ENCODE data around the gene SHB.

The SHB gene

DNA sequence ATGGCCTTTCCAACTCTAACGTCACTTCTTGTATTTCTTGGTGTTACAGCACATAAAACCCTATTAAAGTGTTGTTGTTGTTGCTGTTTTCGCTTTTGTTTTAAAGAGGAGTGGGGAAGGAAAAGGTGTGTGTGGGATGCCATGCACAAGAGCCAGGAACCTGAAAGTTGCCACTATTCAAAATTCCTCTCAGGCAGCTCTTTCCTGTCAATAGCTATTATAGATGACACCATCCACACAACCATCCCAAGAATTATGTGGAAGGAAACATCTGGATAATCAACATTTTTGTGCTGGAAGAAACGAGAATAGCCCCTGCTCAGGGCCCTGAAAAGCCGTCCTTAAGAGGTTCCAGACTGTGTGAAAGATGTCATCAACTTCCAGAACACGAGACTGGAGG is 79.3 kb downstream of the SHB start:
- DNase-seq (ENCODE audit: low read depth, low spot score): no peak

DNA sequence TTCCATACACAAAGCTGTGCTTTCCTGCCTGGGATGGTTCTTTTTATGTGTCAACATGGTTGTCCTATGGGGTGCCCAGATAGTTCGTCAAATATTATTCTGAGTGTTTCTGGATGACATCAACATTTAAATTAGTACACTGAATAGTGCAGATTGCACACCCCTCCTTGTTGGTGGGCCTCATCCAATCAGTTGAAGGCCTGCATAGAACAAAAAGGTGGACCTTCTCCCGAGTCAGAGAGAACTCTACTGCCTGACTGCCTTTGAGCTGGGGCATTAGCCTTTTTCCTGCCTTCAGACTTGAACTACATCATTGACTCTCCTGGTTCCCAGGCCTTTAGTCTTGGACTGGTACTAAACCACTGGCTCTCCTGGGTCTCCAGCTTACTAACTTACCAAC is 80.4 kb downstream of the SHB start:
- no peak for DNase-seq (ENCODE audit: low read depth, low spot score)

- DNase-seq (ENCODE audit: low read depth, low spot score): no peak
Observed at GRCh38 chr9:37988041-37988440, 81.0 kb downstream of the SHB start.

DNA sequence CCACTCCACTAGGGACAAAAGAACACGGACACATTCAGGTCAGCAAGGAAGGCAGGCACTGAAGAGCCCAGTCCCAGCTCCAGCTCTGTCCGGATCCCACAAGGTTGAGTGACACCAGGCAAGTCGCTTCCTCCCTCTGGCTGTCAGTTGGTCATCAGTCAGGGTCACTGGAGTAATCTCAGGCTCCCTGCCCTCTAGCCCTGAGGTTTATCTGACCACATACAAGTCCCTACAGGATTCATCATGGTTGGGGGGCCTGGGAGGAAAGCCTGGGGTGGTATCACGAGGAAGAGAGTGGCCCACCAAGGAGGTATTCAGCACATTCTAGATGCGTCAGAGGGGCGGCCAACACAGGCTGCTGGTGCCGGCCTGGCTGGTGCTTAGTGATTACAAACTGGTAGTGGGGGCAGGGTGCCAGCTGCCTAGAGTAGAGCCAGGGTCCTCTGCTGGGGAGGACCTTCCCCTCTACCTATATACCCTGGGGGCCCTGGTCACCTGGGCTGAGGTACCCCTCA is 81.5 kb downstream of the SHB start:
- no peak for DNase-seq (ENCODE audit: low read depth, low spot score)

GRCh38 chr9:37986771-37987258 is 82.2 kb downstream of the SHB start:
- DNase-seq (ENCODE audit: low read depth, low spot score): no peak

DNA sequence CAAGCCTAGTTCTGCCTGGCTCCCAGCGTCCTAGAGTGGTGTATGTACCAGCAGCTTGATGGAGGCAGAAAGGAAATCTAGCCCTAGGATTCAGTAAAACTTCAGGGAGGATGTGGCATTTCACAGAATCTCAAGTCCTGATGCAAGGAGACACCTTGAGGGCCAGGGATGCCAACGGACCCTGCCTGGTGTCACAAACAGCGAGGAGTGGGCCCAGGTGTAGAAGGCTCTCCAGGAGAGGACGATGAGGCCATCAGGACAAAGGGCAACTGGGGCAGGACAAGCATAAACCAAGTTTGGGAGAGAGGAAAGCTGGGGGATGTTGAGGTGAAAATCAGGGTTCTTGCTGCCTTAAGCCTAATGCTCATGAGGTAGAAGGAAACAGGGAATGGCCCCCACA is 83.0 kb downstream of the SHB start:
- DNase-seq (ENCODE audit: low read depth, low spot score): no peak

DNA sequence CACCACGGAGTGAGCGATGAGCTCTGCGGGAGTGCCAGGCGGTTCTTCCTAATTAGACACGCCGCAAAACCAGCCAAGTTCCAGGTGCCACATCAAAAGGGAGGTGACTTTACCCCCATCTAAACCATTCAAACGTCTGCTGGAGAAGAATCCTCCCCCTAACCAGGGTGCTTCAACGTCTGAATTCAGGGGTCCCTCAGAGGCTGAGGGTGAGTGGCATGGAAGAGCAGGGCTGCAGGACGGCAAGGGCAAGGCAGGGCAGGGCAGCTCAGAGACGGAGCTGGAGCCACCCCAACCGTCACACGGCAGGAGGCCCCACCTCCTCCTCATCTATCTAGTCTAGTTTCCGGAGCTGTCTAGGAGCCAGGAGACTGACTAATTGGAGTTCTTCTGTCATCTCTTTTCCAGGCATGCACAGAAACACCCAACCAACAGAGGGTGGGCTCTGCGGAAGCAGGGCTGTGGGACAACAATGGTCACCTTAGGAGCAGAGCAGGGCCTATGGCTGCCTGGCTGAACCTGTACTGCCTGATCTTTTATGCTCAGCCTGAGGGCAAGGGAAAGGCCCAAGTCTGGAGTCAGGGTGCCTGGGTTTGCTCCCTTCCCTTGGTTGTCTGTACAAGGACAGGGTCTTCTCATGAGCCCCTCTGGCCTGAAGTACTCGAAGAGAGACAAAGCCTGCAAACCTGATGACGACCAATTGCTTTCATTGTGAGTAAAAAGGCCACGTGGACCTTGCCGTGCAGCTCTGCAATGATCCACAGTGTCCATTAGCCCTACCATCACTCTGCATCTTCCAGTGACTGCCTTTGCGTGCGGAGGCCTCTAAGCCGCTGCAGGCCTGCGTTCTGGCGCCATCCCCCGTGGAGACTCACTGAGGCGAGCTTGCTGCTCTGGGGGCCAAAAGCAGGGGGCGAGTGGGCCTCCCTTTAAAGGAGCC is 84.1 kb downstream of the SHB start:
- DNase-seq (ENCODE audit: low read depth, low spot score): no peak

DNA sequence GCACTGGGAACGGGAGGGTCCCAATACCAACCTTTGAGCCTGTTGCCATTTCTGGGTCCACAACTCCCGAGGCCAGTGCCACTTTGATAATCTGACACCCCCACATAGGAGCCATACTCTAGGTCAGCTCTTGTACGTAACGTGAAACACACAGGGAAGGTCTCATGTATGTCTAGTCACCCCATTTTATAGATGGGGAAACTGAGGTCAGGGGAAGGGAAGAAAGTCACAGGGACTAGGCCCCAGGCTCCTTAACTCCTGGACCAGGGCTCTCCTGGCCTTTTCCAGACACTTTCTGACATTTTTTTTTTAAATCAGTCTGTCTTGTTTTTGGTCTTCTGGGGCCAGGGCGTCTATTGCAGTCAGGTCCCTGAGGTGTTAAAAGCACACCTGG is 84.8 kb downstream of the SHB start:
- no peak for DNase-seq (ENCODE audit: low read depth, low spot score)

DNA sequence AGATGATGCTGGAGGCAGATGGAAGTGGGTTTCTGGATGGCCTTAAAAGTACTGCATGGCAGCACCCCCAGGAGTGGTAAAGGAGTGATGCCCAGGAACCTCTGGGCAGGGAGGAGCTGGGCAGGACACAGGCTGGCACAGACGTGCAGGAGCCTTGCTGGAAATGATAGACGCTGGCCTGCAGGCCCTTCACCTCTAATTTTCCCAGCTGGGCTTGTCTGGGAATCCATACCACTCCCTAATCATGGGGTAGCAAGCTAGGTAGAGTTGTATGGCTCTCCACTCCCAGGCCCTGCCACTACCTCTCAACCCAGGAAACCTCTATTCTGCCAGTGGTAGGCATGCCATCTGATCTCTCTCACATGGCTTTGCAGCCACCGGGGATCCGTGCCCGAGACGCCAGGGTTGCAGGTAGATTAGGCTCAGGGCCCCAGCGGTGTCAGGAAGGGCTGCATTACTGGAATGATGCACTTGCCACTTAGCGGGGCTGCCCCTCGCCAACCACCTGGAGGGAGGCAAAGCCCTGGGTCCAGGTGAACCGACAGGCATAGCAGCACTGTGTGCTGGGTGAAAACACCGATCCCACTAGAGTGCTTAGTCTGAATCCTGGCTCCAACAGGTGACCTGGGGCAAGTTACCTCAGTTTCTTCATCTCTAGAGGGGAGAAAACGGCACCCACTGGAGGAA is 85.5 kb downstream of the SHB start:
- DNase-seq (ENCODE audit: low read depth, low spot score): no peak

DNA sequence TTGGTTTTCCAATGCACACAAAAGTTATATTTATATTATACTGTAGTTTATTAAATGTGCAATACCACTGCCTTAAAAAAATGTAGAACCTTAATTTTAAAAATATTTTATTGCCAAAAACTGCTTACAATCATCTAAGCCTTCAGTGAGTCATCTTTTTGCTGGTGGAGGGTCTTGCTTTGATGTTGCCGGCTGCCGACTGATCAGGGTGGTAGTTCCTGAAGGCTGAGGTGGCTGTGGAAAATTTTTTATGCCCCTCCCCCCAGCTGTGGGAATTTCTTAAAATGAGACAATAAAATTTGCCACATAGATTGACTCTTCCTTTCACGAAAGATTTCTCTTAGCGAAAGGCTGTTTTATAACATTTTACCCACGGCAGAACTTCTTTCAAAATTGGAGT is 89.2 kb downstream of the SHB start:
- no peak for DNase-seq (ENCODE audit: low read depth, low spot score)

DNA sequence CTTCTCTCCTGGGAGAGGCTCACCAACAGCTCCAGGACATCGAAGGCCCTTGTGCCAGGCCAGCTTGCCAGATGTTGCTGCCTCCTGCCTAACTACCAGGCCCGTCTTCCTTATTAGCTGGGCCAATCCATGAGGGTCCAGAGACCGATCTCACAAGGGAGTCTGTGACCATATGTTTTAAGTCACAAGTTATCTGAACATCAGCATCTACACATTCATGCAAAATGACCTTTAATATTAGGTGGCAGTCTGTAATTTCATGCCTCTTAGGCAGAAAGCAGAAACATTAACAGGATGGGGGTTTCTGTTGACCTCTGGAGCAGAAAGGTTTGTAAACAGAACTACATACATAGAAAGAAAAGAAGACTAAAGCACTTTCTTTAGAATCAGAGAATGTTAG is 90.0 kb downstream of the SHB start:
- no peak for DNase-seq (ENCODE audit: low read depth, low spot score)

- DNase-seq (ENCODE audit: low read depth, low spot score): no peak
Observed at GRCh38 chr9:37978481-37978864, 90.6 kb downstream of the SHB start.

- no peak for DNase-seq (ENCODE audit: low read depth, low spot score)
Observed at GRCh38 chr9:37977851-37978480, 91.1 kb downstream of the SHB start.

DNA sequence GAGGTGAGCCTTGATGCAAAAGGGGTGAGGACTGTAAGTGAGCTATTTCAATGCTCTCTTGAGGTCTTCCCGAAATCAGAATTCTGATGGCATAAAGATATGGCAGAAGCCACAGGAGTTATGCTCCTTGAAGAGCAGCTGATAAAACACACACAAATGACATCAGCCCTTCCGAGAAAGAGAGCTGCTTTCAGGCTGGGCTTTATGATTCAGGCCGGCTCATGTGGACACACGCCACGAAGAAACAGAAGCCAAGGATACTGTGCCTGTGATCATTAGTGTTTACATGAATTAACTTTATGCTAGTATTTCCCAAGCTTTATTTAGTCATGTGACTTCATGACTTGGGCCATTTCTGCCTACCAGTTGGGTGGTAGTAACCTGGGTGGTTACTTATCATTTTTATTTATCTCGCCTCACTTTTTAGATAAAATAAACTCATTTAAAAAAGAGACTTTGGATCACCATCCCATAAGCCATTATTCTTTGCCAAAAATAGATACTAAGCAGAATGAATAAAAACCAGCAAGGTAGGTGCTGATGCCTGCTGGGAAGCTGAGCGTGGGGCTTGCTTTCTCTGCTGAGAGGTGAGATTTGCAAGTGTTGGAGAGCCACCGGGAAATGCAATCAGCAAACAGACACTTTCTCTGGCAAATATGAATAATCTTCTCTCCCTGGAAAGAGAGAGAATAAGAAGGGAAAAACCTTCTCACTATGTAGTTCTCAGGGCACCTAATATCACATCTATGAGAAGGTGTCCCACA is 92.1 kb downstream of the SHB start:
- no peak for DNase-seq (ENCODE audit: low read depth, low spot score)

- DNase-seq (ENCODE audit: low read depth, low spot score): no peak
Observed at GRCh38 chr9:37975639-37976038, 93.4 kb downstream of the SHB start.

DNA sequence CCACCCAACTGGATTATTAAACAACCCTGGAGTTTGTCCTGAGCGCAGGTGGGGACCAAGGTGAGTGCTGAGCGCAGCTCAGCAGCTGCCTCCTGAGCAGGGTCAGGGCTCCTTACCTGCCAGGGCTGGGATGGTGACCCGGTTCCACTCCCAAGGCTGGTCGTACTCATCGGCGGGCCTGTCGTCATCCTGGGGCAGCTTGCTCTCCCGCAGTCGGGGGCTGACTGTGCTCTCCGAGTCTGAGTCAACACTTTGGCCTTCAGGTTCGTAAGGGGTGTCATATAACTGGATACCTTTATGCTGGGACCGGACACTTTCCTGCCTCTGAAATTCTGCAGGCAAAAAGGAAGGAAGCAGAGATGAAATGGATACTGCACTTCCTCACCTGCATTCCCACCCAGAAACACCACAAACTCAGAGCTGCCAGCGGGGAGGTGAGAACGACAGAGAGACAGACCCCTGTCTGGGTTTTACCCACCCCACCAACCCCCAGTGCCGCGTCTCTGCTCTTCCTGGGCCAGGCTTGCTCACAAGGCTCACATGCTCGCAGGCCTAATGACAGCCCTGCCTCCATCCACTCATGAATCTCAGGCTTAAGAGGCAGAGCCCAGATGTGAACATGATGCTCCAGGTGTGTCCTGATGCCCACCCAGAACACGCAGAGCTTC is 94.4 kb downstream of the SHB start:
- DNase-seq (ENCODE audit: low read depth, low spot score): no peak

DNA sequence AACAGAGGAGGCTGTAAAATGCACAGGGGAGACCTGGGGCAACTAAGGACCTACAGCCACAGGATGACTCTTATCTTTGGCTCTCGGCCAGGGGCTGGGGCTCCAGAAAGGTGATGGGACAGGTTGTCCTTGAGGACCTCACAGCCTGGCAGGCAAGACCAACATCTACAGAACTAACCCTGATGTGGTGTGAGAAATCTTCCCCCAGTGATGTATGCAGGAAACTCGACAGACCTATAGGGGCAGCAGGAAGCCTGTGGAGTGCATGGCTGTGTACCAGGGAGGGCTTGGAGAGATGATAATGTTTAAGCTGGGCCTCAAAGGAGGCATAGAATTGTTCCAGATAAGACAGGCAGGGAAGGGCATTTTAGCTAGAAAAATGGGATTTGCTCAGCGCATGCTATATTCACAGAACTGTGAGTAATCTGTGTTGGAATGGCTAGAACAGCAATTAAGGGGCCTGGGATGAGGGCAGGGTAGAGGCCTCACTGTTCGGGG is 96.6 kb downstream of the SHB start:
- DNase-seq (ENCODE audit: low read depth, low spot score): no peak

GRCh38 chr9:37971691-37972090 is 97.3 kb downstream of the SHB start:
- no peak for DNase-seq (ENCODE audit: low read depth, low spot score)

DNA sequence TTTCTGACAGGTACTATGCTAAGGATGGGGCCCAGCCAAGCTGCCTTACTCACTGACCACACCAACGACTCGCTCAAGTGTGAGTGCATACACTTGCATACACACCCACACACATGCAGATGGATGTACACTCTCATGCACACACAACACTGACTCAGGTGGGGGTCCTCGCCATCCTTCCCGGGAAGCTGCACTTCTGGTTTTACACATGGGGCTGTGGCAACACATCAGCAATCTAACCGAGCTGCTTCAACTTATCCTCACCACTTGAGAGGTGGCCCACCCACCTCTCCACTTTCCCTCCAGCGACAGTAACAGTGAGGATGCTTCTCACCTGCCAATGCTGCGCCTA is 97.9 kb downstream of the SHB start:
- no peak for DNase-seq (ENCODE audit: low read depth, low spot score)

DNA sequence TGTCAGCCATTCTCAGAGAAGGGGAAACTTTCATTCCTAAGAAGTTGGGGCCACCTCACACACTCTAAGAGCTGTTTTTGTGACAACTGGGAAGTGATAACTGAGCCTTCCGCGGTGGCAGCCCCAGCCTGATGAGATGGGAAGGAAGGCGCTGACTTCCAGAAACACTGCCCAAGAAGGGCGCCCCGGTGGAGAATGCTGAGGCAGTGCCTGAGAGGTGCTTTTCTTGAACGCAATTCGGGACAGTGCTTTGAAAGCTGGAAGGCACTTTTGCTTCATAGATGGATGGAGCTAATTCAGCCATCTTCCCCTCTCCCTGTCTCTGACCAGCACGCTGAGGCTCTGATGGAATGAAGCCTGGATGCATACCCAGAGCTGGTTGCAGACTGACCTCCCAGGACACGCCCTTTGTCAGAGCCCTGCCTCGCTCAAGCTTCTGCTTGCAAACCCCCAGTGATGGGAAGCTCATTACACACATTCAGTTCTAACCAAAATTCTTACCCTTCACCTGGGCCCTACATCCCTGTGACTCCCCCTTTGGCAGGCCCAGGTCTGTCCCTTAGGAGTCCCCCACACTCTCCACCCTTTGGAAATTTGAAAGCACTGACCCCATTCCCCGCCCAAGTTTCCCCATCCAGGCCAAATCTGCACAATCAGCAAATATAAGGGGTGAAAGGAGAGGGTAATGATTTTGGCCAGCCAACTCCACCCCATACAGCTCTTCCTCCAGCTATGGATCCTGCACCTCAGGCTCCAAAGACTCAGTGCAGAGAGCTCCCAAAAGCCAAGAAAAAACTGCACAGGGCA is 98.5 kb downstream of the SHB start:
- DNase-seq (ENCODE audit: low read depth, low spot score): no peak
